HepG2 (cell line): ENCODE data around the gene IL1B.

Source experiments
- ATF7 ChIP-seq, 2 experiments: fragments of 450-650 bp in 1 of 2; sonication (generic) in 1 of 2; formaldehyde crosslinking in 1 of 2; IDR thresholded peaks; 2 replicates each; pipeline versions ENCODE4 v1.4.0 to v1.6.1; 2016 to 2020; ENCODE audit warnings: antibody characterized with exemption in 1 of 2, mild to moderate bottlenecking in 1 of 2, missing genetic modification reagents in 1 of 2
- FUBP1 ChIP-seq: sonication (generic); formaldehyde crosslinking; IDR thresholded peaks from 2 replicates; pipeline ENCODE4 v1.5.1; 2020; ENCODE audit warnings: missing genetic modification reagents, mild to moderate bottlenecking, borderline replicate concordance
- HNRNPLL ChIP-seq: fragments of 200-400 bp; formaldehyde crosslinking; IDR thresholded peaks from 2 replicates; pipeline ENCODE4 v1.6.1; 2017; ENCODE audit warnings: mild to moderate bottlenecking, low read depth, low read length; ENCODE audit not compliant: poor library complexity, severe bottlenecking
- MBNL3 ChIP-seq: fragments of 250-450 bp; sonication (Bioruptor Pico); conservative IDR thresholded peaks from 2 replicates; pipeline ENCODE4 v1.8.0; 2022; ENCODE audit warnings: mild to moderate bottlenecking, inconsistent platforms
- MYC ChIP-seq: sonication (generic); formaldehyde crosslinking; IDR thresholded peaks from 2 replicates; pipeline ENCODE4 v1.9.0; 2021; ENCODE audit warnings: missing genetic modification reagents, borderline replicate concordance
- MYPOP ChIP-seq: sonication (generic); formaldehyde crosslinking; IDR thresholded peaks from 2 replicates; pipeline ENCODE4 v1.8.1; 2023; ENCODE audit warnings: mild to moderate bottlenecking, moderate library complexity, missing genetic modification reagents
- PRDM15 ChIP-seq: sonication (generic); formaldehyde crosslinking; IDR thresholded peaks from 2 replicates; pipeline ENCODE4 v1.4.0; 2020; ENCODE audit warnings: missing genetic modification reagents
- TAF1 ChIP-seq: sonication (generic); formaldehyde crosslinking; IDR thresholded peaks from 2 replicates; pipeline ENCODE4 v1.4.0; 2020; ENCODE audit warnings: missing genetic modification reagents
- ZNF501 ChIP-seq: sonication (generic); formaldehyde crosslinking; IDR thresholded peaks from 2 replicates; pipeline ENCODE4 v1.5.1; 2020; ENCODE audit warnings: mild to moderate bottlenecking, moderate library complexity, missing genetic modification reagents
- ZNF513 ChIP-seq: sonication (generic); formaldehyde crosslinking; conservative IDR thresholded peaks from 2 replicates; pipeline ENCODE4 v1.5.0; 2020; ENCODE audit warnings: missing genetic modification reagents
- TF ChIP-seq, protein P1 (sequence below): sonication (generic); formaldehyde crosslinking; conservative IDR thresholded peaks from 2 replicates; pipeline ENCODE4 v1.8.1; 2023; ENCODE audit warnings: missing genetic modification reagents

GRCh38 chr2:112814278-112814677 is 22.3 kb downstream of the IL1B start:
- TF ChIP-seq ATF7 (IDR thresholded peaks at IDR 0.05) (no peak), ATF7 (CRISPR knock-in tag; IDR thresholded peaks at IDR 0.05) (no peak), FUBP1 (CRISPR knock-in tag) (no peak), PRDM15 (CRISPR knock-in tag) (no peak), TAF1 (CRISPR knock-in tag) (no peak), ZNF501 (CRISPR knock-in tag) (no peak), MYPOP (CRISPR knock-in tag) (no peak), HNRNPLL (no peak), ZNF513 (CRISPR knock-in tag) (no peak), MYC (CRISPR knock-in tag) (no peak), MBNL3 (CRISPR knock-in tag) (no peak)
- TF ChIP-seq, protein P1, sequence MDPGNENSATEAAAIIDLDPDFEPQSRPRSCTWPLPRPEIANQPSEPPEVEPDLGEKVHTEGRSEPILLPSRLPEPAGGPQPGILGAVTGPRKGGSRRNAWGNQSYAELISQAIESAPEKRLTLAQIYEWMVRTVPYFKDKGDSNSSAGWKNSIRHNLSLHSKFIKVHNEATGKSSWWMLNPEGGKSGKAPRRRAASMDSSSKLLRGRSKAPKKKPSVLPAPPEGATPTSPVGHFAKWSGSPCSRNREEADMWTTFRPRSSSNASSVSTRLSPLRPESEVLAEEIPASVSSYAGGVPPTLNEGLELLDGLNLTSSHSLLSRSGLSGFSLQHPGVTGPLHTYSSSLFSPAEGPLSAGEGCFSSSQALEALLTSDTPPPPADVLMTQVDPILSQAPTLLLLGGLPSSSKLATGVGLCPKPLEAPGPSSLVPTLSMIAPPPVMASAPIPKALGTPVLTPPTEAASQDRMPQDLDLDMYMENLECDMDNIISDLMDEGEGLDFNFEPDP (CRISPR knock-in tag) = no peak
